GM18526 (cell line): ENCODE measurements around the gene OR10A7.

ENCODE experiments used
- POLR2A ChIP-seq: IDR thresholded peaks from 3 replicates; pipeline ENCODE4 v1.6.1; 2011; ENCODE audit not compliant: insufficient read length; ENCODE audit errors: extremely low read depth

Gene OR10A7

DNA sequence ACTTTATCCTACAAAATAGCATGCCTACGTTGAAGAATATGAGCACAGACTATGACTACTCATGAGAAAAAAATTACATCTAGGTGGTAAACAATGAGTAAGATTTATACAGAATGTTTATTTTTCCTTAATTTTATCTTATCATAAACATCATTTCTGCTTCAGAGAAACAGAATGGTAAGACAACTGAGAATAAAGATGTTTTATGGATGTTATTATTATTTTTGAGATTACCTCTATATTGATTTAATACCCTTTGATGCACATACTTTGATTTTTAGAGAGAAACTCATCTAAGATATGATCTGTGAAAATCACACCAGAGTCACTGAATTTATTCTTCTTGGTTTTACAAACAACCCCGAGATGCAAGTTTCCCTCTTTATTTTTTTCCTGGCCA, at the start of gene OR10A7:
TSS of gene OR10A7 (plus strand) at position 301 of the 400 bp plus-strand sequence. CDS start at position 301, 0 bp downstream.
- TF ChIP-seq POLR2A: no peak

DNA sequence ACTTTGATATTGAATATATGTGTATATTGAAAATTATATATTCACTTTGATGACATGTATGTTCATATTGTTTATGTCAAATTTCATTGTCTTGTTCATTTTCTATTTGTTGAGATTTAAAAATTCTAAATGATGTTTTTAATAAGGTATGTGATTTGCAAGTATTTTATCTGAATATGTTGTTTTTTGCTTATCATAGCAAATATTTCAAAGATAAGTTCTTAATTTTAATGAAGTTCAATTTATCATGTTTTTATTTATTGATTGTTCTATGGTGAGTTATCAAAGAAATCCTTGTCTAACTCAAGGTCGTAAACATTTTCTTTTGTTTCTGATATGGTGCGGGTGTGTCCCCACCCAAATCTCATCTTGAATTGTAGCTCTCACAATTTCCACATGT, 49.4 kb upstream of the OR10A7 start:
- TF ChIP-seq POLR2A: no peak

DNA sequence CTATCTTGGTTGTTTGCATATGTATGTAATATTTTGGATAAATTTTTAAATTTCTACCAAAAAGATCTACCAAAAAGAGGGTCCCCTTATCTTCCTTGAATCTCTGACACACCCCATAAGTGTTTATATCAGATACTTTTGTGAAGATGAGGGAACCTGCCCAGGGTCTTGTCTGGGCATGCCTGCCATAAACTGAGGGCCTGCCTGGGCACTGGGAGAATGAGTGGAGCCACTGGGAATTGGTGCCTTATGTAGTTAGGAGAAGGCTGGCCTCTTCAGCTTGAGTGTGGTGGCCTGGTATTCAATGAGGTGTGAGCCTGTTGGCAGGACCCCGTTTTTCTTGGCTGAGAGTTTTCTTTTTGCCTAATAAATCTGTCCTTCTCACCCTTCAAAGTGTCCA, 48.1 kb upstream of the OR10A7 start:
- no peak for TF ChIP-seq POLR2A

DNA sequence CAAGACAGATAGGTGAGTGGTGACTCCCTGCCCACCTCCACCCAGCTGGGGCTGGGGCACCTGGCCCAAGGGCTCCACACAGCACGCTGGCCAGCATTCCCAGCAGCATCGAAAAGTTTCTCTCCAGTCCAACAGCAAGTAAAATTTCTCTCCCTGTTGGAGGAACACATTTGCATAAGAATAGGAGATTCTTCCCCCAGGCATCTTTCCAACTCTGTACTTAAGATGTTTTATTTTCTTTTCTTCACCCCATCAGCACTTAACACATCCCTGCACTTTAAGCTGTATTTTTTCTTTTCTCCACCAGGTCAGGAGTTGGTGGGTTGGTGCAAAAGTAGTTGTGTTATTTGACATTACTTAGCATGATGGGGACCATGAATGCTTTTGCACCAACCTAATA, 47.4 kb upstream of the OR10A7 start:
- no peak for TF ChIP-seq POLR2A

DNA sequence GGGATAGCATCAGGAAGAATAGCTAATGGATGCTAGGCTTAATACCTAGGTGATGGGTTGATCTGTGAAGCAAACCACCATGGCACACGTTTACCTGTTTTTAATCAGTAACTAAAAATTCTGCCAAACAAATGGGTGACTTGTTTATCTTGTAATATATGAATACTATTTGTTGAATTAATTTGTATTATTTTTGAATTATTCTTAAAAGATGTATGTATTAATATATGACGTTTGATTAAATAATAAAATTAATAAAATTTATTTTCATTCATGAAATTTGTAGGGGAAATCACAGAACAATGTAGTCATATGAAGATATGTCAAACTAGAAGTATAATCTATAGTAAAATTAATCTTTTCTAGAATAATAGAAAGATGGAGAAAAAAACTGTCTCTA, 32.3 kb upstream of the OR10A7 start:
- no peak for TF ChIP-seq POLR2A

DNA sequence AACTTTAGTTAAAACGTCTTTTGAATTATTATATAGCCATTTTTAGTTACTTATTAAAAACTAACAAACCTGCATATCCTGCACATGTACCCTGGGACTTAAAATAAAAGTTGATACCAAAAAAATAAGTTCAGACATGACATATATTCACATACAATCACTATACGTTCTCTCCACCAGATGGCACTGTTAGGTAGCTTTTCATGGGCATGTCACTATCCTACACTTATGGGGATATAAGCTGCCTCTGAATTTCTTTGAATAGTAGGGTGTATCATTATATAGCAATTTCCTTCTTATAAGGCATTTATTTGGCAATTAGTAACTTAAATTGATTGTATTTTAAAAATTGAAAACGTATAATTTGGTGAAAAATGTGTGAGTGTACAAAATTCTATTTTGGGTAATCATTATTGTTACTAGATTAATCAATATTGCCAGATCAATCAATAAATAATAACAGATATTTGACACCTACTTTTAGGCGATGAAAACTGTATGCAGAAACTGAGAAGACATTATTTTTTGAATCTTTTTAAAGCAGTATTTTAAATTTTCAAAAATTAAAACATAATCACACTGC, 31.8 kb upstream of the OR10A7 start:
- no peak for TF ChIP-seq POLR2A

- TF ChIP-seq POLR2A: no peak
Observed at GRCh38 chr12:55194382-55194781, 26.4 kb upstream of the OR10A7 start.

DNA sequence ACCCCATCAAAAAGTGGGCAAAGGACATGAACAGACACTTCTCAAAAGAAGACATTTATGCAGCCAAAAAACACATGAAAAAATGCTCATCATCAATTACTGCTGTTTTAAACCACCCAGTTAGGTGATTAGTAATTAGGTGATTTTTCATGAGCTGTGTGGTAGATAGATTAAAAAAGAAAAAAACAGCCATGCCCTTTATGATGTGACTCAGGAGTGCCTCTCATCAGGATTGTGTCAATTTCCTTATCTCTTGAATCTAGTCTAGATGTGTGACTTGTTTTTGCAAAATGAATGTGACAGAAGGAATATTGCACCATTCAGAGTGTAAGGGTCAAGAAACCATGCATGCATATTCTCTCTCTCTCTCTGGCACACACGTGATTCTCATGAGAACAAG, 5.7 kb downstream of the OR10A7 start:
- TF ChIP-seq POLR2A: no peak

GRCh38 chr12:55227643-55228042, 6.8 kb downstream of the OR10A7 start:
- no peak for TF ChIP-seq POLR2A

- TF ChIP-seq POLR2A: no peak
Observed at GRCh38 chr12:55244309-55244708, 23.5 kb downstream of the OR10A7 start, which contains the start of gene OR6C74. Gene OR6C74 (plus strand): TSS chr12:55244609. CDS start chr12:55247288, 2,679 bp downstream.

GRCh38 chr12:55246159-55246558, 25.3 kb downstream of the OR10A7 start:
- TF ChIP-seq POLR2A: no peak

DNA sequence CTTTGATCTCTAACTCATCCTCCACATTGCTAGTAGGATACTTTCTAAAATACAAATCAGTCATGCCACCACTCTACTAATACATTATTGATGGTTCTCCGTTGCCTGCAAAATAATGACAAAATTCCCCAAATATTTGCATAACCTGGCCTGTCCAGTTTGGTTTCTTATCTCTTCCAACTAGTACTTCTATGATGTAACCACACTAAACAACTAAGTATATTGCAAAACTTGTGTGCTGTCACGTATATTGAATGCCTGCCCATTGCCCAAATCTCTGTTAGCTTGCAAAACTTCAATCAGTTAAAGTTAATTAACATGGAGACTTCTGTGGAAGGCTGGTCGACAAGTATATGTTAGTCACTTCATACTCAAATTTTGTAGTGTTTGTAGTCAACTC, 30.1 kb downstream of the OR10A7 start:
- TF ChIP-seq POLR2A: no peak

- TF ChIP-seq POLR2A: no peak
Observed at GRCh38 chr12:55253281-55253680, 32.5 kb downstream of the OR10A7 start.

DNA sequence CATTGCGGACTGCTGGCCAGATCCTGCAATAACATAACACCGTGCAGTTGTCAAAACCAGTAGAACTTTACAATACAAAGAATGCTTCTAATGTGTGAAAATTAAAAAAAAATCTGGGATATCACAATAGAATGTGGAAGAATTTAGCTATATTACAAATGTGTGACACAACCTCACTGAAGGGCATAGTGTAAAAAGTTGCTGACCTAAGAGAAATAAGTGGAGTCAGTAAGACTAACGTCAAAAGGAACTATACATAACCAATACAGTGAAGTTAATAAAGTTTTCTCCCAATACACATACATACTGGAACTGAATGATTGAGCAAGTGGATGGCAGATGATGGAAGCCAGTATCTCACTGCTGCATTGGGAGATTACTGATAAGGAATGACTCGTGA, 36.0 kb downstream of the OR10A7 start:
- no peak for TF ChIP-seq POLR2A

DNA sequence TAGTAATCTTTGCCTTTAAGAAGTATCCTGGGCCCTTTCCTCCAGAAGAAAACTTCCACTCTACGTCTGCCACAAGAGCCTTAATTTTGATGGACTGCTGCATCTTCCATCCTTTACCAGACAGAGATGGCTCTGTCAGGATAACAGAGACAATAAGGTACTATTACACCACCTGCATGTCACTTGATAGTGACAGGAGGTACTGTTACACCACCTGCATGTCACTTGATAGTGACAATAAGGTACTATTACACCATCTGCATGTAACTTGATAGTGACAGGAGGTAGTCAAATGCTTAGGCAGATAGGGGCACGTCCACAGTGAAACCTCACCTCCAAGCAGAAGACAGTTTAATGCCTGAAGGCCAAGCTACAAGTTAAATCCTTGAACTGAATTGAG, 37.5 kb downstream of the OR10A7 start:
- TF ChIP-seq POLR2A: no peak
